H1 (cell line): ENCODE results near the gene VWCE.

ENCODE experiments used
- CHD2 ChIP-seq: IDR thresholded peaks from 2 replicates; pipeline ENCODE4 v1.6.1; 2012; ENCODE audit warnings: low read length, improper control_type of control experiment
- GTF2F1 ChIP-seq: IDR thresholded peaks from 2 replicates; pipeline ENCODE4 v1.6.1; 2012; ENCODE audit warnings: low read depth, low read length, improper control_type of control experiment, borderline replicate concordance
- JUND ChIP-seq: IDR thresholded peaks from 2 replicates; pipeline ENCODE4 v1.6.1; 2011; ENCODE audit warnings: mild to moderate bottlenecking, improper control_type of control experiment, low read length
- TAF1 ChIP-seq: IDR thresholded peaks from 2 replicates; pipeline ENCODE4 v1.6.1; 2011; ENCODE audit warnings: mild to moderate bottlenecking, low read depth, low read length
- TF ChIP-seq, protein P1 (sequence below), 3 experiments: IDR thresholded peaks; 1 replicate in 2 of 3; 2 replicates in 1 of 3; pipeline versions ENCODE4 v1.5.1 to v1.6.1; 2011; ENCODE audit warnings: low read length in 3 of 3, mild to moderate bottlenecking in 3 of 3, inconsistent platforms in 2 of 3, low read depth in 1 of 3, moderate library complexity in 1 of 3; ENCODE audit not compliant: insufficient read depth in 1 of 3; ENCODE audit errors: control extremely low read depth in 1 of 3
- TF ChIP-seq, protein P2 (sequence below): IDR thresholded peaks from 2 replicates; pipeline ENCODE4 v1.6.1; 2012; ENCODE audit warnings: inconsistent platforms

DNA sequence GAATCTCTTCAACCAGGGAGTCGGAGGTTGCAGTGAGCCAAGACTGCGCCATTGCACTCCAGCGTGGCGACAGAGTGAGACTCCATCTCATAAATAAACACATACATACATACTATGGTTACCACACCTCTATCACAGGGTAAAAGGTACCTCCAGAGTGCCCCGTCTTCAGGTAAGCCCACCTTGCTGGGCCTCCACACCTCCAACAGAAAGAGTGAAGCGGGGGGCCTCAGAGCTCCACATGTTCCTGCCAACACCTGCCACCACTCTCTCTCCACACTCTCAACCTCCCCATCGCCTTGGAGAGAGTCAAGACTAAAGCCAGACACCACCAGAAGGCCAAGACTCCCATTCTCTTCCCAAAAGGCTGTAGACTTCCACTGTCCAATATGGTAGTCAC lies 10.3 kb upstream of the VWCE start:
- no peak for TF ChIP-seq JUND
- no peak for TF ChIP-seq TAF1
- TF ChIP-seq, protein P1, sequence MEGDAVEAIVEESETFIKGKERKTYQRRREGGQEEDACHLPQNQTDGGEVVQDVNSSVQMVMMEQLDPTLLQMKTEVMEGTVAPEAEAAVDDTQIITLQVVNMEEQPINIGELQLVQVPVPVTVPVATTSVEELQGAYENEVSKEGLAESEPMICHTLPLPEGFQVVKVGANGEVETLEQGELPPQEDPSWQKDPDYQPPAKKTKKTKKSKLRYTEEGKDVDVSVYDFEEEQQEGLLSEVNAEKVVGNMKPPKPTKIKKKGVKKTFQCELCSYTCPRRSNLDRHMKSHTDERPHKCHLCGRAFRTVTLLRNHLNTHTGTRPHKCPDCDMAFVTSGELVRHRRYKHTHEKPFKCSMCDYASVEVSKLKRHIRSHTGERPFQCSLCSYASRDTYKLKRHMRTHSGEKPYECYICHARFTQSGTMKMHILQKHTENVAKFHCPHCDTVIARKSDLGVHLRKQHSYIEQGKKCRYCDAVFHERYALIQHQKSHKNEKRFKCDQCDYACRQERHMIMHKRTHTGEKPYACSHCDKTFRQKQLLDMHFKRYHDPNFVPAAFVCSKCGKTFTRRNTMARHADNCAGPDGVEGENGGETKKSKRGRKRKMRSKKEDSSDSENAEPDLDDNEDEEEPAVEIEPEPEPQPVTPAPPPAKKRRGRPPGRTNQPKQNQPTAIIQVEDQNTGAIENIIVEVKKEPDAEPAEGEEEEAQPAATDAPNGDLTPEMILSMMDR (IDR thresholded peaks at IDR 0.05; ENCODE audit: control extremely low read depth in 1 of 3, insufficient read depth in 1 of 3, low read depth in 1 of 3, low read length in 3 of 3) = no peak
- no peak for TF ChIP-seq CHD2
- TF ChIP-seq GTF2F1 = no peak
- TF ChIP-seq, protein P2, sequence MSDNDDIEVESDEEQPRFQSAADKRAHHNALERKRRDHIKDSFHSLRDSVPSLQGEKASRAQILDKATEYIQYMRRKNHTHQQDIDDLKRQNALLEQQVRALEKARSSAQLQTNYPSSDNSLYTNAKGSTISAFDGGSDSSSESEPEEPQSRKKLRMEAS = no peak
